ENCODE data around the gene CTIF.

DNA sequence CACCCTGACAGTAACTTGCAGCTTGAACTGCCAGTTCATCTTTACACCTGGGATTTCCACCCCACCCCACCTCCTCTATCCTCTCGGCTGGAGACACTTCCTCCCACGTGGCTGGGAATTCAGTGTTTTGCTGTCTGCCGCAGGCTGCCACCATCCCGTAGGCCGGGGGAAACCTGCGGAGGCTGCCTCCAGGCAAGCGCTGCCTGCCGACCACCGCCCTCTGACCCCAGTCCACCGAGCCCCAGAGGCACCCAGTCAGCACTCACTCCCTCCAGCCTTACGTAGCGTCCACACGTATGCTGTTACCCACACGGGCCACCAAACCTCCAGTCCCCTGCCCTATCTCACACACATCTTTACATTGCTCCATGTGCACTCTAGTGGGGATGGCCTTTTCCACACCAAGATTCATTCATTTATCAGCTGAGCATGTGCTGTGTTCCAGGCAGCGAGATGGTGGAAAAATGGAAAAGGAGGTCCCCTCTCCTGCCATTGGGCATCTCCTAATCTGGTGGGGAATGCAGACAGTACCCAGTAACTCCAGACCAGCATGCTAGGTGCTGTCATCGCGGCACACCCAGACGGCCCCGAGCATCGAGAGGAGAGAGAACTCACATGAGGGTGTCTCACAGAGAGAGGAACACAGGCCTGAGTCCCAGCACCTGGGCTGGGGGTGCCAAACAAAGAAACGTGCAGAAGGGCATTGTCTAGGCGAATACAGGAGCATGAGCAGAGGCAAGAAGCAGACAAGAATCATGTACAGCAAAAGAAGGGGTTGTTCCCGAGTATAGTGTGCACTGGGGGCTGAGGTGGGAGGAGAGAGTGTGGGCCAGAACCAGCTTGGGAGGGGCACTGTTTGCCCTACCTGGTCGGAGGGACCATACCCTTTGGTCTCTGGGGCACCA is 245.0 kb downstream of the CTIF start:
- TF ChIP-seq, protein P1, sequence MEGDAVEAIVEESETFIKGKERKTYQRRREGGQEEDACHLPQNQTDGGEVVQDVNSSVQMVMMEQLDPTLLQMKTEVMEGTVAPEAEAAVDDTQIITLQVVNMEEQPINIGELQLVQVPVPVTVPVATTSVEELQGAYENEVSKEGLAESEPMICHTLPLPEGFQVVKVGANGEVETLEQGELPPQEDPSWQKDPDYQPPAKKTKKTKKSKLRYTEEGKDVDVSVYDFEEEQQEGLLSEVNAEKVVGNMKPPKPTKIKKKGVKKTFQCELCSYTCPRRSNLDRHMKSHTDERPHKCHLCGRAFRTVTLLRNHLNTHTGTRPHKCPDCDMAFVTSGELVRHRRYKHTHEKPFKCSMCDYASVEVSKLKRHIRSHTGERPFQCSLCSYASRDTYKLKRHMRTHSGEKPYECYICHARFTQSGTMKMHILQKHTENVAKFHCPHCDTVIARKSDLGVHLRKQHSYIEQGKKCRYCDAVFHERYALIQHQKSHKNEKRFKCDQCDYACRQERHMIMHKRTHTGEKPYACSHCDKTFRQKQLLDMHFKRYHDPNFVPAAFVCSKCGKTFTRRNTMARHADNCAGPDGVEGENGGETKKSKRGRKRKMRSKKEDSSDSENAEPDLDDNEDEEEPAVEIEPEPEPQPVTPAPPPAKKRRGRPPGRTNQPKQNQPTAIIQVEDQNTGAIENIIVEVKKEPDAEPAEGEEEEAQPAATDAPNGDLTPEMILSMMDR (IDR thresholded peaks at IDR 0.05) = no peak
- TF ChIP-seq POLR2A (IDR thresholded peaks at IDR 0.05) = no peak
